ENCODE results near the gene CDC14B. TPM values are rescaled to one million over a fixed set of nuclear protein-coding genes. Genes with fewer than 3 reads are reported as not detected.
A peak's percentile ranks its signal among the peaks of the same experiment; 100 is the strongest.

The CDC14B gene
- total RNA-seq, 1 experiment from 2014 or later: 38.5 TPM

DNA sequence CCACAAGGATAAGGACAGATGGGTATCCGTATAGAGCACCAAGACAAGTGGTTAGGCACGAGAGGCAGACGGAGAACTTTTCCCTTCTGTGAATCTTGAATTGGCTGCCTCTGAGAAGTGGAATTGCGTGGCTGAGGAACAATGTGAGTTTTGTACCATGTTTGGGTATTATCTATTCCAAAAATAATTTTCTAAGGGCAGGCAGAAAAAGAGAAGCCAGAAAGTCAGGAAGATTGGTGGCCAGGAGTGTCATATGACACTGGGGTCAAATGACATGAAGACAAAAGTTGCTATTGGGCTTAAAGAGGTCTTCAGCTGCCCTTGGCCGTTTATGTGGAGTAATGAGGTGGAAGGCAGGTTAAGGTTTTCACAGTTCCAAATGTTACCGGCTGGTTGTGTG lies 155.2 kb downstream of the CDC14B start:
- peaks cover 6% of the 10 kb centered on the region for H3K36me3 ChIP-seq (replicated peaks; ENCODE audit: control insufficient read depth, insufficient read depth, low read length)
- no peaks in the 10 kb centered on the region for H3K27me3 ChIP-seq (ENCODE audit: control insufficient read depth, insufficient read depth, low read length)
- no peak for DNase-seq
- H3K4me3 ChIP-seq (ENCODE audit: insufficient read depth, low read depth, low read length): no peak overlapping the region

DNA sequence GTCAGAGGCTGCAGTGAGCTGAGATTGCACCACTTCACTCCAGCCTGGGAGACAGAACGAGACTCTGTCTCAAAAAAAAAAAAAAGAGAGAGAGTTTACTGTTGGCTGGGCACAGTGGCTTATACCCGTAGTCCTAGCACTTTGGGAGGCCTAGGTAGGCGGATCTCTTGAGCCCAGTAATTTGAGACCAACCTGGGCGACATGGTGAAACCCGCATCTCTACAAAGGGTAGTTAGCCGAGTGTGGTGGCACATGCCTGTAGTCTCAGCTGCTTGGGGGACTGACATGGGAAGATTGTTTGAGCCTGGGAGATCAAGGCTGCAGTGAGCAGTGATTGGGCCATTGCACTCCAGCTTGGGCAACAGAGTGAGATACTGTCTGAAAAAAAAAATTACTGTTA lies 157.1 kb downstream of the CDC14B start:
- Histone ChIP-seq H3K27me3 (ENCODE audit: control insufficient read depth, insufficient read depth, low read length) (no peaks in the 10 kb centered on the region), H3K36me3 (replicated peaks; ENCODE audit: control insufficient read depth, insufficient read depth, low read length) (peaks cover 6% of the 10 kb centered on the region), H3K4me3 (ENCODE audit: insufficient read depth, low read depth, low read length) (no peak overlapping the region)
- no peak for DNase-seq

DNA sequence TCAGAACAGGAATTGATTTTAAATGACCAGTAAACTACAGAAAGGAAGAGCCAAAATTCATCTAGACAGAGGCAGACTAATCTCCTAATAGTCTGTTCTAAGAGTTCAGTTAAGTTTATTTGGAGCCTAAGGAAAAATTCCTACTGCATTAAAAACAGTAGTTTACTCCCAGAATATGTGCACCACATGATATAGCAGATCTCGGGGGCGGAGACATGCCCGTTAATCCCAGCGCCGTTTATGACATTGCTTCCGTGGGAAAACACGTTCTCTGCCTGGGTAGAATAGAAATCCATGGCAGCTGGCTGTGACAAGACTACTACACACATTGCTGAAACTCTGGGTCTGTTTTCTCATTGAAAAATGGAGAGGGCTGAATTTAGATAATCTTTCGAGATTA lies 158.3 kb downstream of the CDC14B start:
- H3K27me3 ChIP-seq (ENCODE audit: control insufficient read depth, insufficient read depth, low read length): no peaks in the 10 kb centered on the region

DNA sequence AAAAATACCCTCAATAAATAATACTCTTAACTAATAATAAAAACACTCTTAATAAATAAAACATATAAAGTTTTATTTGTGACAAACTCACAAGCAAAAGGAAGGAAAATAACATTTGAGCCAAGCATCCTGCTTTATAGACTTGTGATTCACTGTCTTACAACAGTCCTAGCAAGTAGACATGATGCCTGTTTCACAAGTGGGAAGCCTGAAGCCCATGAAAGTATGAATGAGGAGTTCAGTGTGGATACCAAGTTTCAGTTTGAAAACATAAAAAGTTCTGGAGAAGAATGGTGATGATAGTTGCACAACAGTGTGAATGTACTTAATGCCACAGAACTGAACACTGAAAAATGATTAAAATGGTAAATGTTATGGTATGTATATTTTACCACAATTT lies 158.8 kb downstream of the CDC14B start:
- no peak for DNase-seq
- H3K4me3 ChIP-seq (ENCODE audit: insufficient read depth, low read depth, low read length): no peak overlapping the region
- peaks cover 2% of the 10 kb centered on the region for H3K36me3 ChIP-seq (replicated peaks; ENCODE audit: control insufficient read depth, insufficient read depth, low read length)
- no peaks in the 10 kb centered on the region for H3K27me3 ChIP-seq (ENCODE audit: control insufficient read depth, insufficient read depth, low read length)

More for the DNA sequence above, 158.3 kb downstream of the CDC14B start:
- Histone ChIP-seq H3K36me3 (replicated peaks; ENCODE audit: control insufficient read depth, insufficient read depth, low read length) (peaks cover 2% of the 10 kb centered on the region), H3K4me3 (ENCODE audit: insufficient read depth, low read depth, low read length) (no peak overlapping the region)
- no peak for DNase-seq

DNA sequence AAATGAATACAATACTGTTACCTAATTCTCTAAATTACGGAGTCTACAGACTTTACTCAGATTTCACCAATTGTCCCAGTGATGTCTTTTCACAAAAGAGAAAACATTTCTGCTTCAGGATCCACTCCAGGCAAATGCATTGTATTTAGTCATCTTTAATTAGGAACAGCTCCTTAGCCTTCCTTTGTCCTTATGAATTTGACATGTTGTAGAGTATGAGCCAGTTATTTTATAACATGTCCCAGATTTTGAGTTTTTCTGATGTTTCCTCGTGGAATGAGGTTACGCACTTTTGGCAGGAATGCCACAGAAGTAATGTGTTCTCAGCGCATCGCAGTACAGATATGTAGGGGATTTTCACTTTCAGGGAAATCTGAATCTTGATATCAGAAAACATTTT lies 159.2 kb downstream of the CDC14B start:
- Histone ChIP-seq H3K4me3 (ENCODE audit: insufficient read depth, low read depth, low read length) (no peak overlapping the region), H3K36me3 (replicated peaks; ENCODE audit: control insufficient read depth, insufficient read depth, low read length) (no peaks in the 10 kb centered on the region; the same call in 1 of the 2 replicates), H3K27me3 (ENCODE audit: control insufficient read depth, insufficient read depth, low read length) (no peaks in the 10 kb centered on the region)
- no peak for DNase-seq

DNA sequence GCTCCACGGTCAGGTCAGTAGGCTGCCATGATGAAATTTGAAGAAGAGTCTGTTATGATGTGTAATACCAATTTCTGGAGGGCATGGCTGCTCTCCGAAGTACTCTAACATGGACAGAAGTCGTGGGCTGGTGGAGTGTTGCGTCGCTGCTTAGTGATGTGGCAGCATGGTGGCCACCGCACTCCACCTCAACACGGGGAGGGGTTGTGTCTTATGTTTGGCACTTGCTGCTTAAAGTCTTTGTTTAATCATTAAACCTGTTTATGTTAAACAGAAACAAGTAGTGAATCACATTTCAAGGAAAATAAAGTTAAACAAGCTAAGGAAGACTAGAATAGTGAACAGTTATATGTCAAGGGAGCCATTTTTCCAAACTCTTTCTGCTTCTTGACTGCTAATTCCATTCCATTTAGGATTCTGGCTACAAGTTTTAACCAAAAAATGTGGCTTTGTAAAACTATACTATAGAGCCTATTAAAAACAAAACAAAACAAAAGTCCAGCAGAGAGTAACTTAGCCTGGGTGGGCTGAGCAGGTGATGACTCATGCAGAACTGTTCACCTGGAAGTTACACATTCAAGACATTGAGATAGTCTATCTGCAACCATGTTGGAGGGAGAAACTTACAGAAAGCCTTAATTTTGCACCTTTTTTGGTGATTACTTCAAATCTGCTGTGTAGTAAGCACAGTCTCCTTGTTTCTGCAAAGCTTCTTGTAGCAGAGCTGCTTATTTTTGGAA lies 160.2 kb downstream of the CDC14B start:
- Histone ChIP-seq H3K27me3 (ENCODE audit: control insufficient read depth, insufficient read depth, low read length) (no peaks in the 10 kb centered on the region), H3K4me3 (ENCODE audit: insufficient read depth, low read depth, low read length) (no peak overlapping the region), H3K36me3 (replicated peaks; ENCODE audit: control insufficient read depth, insufficient read depth, low read length) (no peaks in the 10 kb centered on the region; the same call in 1 of the 2 replicates)
- DNase-seq: no peak

DNA sequence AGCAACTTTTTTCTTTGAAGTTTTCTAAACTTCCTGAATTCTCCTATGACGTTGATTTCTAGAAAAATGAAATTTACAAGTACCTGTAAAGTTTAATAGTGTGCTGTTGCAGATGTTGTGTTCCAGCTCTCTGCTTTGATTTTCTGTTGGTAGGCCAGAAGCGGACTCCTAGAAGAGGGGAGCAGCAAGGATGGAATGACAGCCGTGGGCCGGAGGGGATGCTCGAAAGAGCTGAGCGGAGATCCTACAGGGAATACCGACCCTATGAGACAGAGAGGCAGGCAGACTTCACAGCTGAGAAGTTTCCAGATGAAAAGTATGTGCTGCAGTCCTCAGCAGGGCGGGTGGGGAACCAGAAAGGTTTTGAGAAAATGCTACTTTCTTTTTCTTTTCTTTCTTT lies 161.4 kb downstream of the CDC14B start:
- peak; percentile 29 for DNase-seq
- H3K4me3 ChIP-seq (ENCODE audit: insufficient read depth, low read depth, low read length): no peak overlapping the region
- no peaks in the 10 kb centered on the region; the same call in 1 of the 2 replicates for H3K36me3 ChIP-seq (replicated peaks; ENCODE audit: control insufficient read depth, insufficient read depth, low read length)
- no peaks in the 10 kb centered on the region for H3K27me3 ChIP-seq (ENCODE audit: control insufficient read depth, insufficient read depth, low read length)

DNA sequence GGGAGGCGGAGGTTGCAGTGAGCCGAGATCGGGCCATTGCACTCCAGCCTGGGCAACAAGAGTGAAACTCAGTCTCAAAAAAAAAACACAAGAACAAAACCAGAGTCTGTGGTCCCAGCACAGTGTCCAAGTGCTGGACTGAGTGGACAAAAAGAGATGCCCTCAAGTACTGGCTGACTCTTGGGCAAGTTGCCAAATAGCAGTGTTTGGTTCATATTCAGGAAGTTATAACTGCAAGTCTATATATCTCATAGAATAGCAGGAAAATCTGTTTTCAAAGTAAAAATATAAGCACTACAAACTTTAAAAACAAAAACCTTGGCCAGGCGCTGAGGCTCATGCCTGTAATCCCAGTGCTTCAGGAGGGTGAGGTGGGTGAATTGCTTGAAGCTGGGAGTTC lies 162.4 kb downstream of the CDC14B start:
- no peaks in the 10 kb centered on the region; the same call in 1 of the 2 replicates for H3K36me3 ChIP-seq (replicated peaks; ENCODE audit: control insufficient read depth, insufficient read depth, low read length)
- no peaks in the 10 kb centered on the region for H3K27me3 ChIP-seq (ENCODE audit: control insufficient read depth, insufficient read depth, low read length)
- DNase-seq: no peak
- no peak overlapping the region for H3K4me3 ChIP-seq (ENCODE audit: insufficient read depth, low read depth, low read length)

DNA sequence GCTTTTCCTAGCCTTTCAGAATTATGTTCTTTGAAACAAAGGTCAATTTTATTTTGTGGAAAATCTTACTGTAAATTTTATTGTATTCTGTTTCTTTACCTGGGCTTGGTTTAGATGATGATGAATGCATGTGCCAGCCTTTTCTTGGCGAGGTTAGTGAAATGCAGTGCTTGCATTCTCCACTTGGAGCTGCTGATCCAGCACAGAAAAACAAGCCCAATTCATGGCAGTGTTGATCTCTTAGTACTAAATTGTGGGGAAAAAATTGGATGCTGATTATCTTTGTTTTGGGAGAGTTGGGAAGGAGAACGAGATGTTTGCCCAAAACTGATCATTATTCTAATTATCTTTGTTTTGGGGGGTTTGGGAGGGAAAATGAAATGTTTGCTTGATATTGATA lies 166.0 kb downstream of the CDC14B start:
- H3K4me3 ChIP-seq (ENCODE audit: insufficient read depth, low read depth, low read length): no peak overlapping the region
- no peaks in the 10 kb centered on the region for H3K36me3 ChIP-seq (replicated peaks; ENCODE audit: control insufficient read depth, insufficient read depth, low read length)
- peaks cover 18% of the 10 kb centered on the region for H3K27me3 ChIP-seq (ENCODE audit: control insufficient read depth, insufficient read depth, low read length)
- peak; percentile 60 for DNase-seq

DNA sequence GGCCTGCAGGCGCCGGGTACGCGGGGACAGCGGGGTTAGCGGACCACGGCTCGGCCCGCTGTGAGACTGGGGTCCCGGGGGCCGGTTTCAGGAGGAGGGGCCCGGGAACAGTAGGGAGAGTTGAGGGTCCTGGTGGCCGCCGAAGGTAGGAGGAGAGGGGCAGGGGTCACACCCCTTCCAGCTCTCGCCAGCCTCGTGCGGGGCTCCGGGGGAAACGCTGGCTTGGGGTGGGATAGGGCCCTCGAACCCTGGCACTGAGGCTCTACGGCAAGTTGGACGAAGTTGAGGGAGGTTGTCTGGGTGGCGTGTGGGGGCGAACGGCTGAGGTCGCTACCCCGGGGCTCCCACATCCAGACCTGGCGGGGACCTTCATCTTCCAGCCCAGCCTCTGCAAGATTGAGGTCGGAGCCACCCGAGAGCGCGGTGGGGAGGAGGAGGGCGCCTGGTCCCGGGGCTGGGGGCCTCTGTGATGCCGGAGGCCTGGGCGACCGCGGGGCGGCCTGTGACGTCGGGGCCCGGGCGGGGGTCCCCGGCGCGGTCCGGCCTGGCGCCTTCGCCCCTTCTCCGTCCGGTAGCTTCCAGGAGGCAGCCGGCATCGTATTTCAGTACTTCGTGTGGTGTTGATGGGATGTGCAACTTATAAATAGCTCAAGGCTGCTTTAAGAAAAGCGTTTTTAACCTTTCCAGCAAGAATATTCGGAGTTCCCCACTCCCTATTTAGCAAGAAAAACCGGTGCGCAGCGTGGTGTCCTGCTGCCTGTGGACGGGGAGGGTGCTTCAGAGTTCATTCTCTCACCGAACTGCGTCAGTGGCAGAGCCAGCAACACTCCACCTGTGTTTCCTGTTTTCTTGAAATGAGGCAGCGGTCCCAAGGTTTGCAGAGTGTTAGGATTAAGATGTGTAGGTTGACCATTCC lies 168.8 kb downstream of the CDC14B start:
- Histone ChIP-seq H3K4me3 (ENCODE audit: insufficient read depth, low read depth, low read length) (peak overlapping the region; percentile 75), H3K36me3 (replicated peaks; ENCODE audit: control insufficient read depth, insufficient read depth, low read length) (no peaks in the 10 kb centered on the region), H3K27me3 (ENCODE audit: control insufficient read depth, insufficient read depth, low read length) (peaks cover 22% of the 10 kb centered on the region)
- DNase-seq: peak; percentile 81

Other genes starting within 250 kb of the CDC14B start
- 10.3 and 16.1 TPM in 2 replicates for gene SLC35D2, start 236.1 kb downstream of the CDC14B start, total RNA-seq (2014; rRNA removed; shearing (Covaris generic))
- gene ZNF367, start 201.5 kb downstream of the CDC14B start, total RNA-seq (2014; rRNA removed; shearing (Covaris generic)): 10.0 and 12.3 TPM in 2 replicates
- 4.6 and 10.0 TPM in 2 replicates for gene HABP4, start 169.7 kb downstream of the CDC14B start, total RNA-seq (2014; rRNA removed; shearing (Covaris generic))
- gene PRXL2C, start 35.5 kb upstream of the CDC14B start, total RNA-seq (2014; rRNA removed; shearing (Covaris generic)): 7.9 and 12.0 TPM in 2 replicates
- 6.7 and 11.1 TPM in 2 replicates for gene ZNF510, start 158.2 kb upstream of the CDC14B start, total RNA-seq (2014; rRNA removed; shearing (Covaris generic))
- gene ZNF782, start 234.7 kb upstream of the CDC14B start, total RNA-seq (2014; rRNA removed; shearing (Covaris generic)): 2.6 and 3.1 TPM in 2 replicates